ENCODE results near the gene PLEKHH1. TPM values are rescaled to one million over a fixed set of nuclear protein-coding genes. Genes with fewer than 3 reads are reported as not detected.

Gene PLEKHH1
- total and polyA plus RNA-seq, 4 donors, result 0.59 to 14.0 (median 2.8) TPM

GRCh38 chr14:67491741-67492507, 41.2 kb upstream of the PLEKHH1 start:
- H3K9me3 ChIP-seq (ENCODE audit: control insufficient read depth, low read length), result peaks cover 9% of the 10 kb centered on the region
- H3K27me3 ChIP-seq (ENCODE audit: control insufficient read depth in 1 of 2, insufficient read depth in 2 of 2, low read length in 1 of 2), result no peaks in the 10 kb centered on the region
- no peak overlapping the region for H3K27ac ChIP-seq (ENCODE audit: low read depth in 1 of 2, low read length in 2 of 2)
- DNase-seq (no peak), ATAC-seq (ENCODE audit: low FRiP score) (no peak)
- H3K4me3 ChIP-seq (ENCODE audit: low read length in 2 of 2), result no peak overlapping the region
- intact Hi-C loops (cut with DNase I), result no loop called here
- WGBS, 2 donors, result 55 to 57% methylated on average over 9 of the region's 9 CpGs
- H3K36me3 ChIP-seq (ENCODE audit: control insufficient read depth in 1 of 2, insufficient read depth in 2 of 2, low read length in 1 of 2), result no peaks in the 10 kb centered on the region
- no peaks in the 10 kb centered on the region for H3K4me1 ChIP-seq (ENCODE audit: control insufficient read depth in 1 of 2, insufficient read depth in 2 of 2, low read length in 2 of 2)

GRCh38 chr14:67492538-67492937, 40.6 kb upstream of the PLEKHH1 start:
- no peak overlapping the region for H3K4me3 ChIP-seq (ENCODE audit: low read length in 2 of 2)
- no peaks in the 10 kb centered on the region for H3K27me3 ChIP-seq (ENCODE audit: control insufficient read depth in 1 of 2, insufficient read depth in 2 of 2, low read length in 1 of 2)
- H3K27ac ChIP-seq (ENCODE audit: low read depth in 1 of 2, low read length in 2 of 2), result no peak overlapping the region
- intact Hi-C loops (cut with DNase I), result no loop called here
- no peaks in the 10 kb centered on the region for H3K36me3 ChIP-seq (ENCODE audit: control insufficient read depth in 1 of 2, insufficient read depth in 2 of 2, low read length in 1 of 2)
- DNase-seq (no peak), ATAC-seq (ENCODE audit: low FRiP score) (no peak)
- H3K9me3 ChIP-seq (ENCODE audit: control insufficient read depth, low read length), result peaks cover 9% of the 10 kb centered on the region
- H3K4me1 ChIP-seq (ENCODE audit: control insufficient read depth in 1 of 2, insufficient read depth in 2 of 2, low read length in 2 of 2), result no peaks in the 10 kb centered on the region
- WGBS, 2 donors, result 88 to 89% methylated on average over 3 of the region's 3 CpGs

DNA sequence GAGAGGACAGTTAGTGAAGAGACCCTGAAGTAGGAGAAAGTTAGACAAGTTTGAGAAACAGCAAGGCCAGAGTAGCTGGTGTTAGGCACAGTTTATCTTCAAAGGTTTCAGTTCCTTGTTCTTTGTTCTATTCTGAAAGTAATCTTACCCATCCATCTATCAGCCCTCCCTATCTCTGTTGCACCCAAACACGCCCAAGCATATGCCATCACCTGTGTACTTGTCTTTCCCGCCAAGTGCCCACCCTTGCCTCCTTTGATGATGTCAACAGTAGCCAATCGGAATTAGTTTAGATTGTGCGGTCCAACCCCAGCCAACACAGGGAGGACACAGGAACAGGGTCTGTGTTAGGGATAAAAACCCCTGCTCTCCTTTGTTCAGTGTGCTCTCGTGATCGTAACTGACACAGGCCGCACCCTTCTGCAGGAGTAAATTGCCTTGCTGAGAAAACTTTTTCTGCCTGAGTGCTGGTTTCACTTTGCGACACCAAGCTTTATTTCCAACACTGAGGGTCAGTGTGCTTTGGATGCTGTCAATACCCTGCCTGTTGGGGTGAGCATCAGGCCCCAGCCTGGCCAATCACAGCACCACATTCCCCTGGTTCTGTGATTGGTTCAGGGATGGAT, 39.9 kb upstream of the PLEKHH1 start:
- H3K27ac ChIP-seq (ENCODE audit: low read depth in 1 of 2, low read length in 2 of 2), result no peak overlapping the region
- H3K36me3 ChIP-seq (ENCODE audit: control insufficient read depth in 1 of 2, insufficient read depth in 2 of 2, low read length in 1 of 2), result no peaks in the 10 kb centered on the region
- DNase-seq (no peak), ATAC-seq (ENCODE audit: low FRiP score) (no peak)
- H3K9me3 ChIP-seq (ENCODE audit: control insufficient read depth, low read length), result peaks cover 9% of the 10 kb centered on the region
- no peak overlapping the region for H3K4me3 ChIP-seq (ENCODE audit: low read length in 2 of 2)
- H3K4me1 ChIP-seq (ENCODE audit: control insufficient read depth in 1 of 2, insufficient read depth in 2 of 2, low read length in 2 of 2), result no peaks in the 10 kb centered on the region
- WGBS, 2 donors, result 92 to 95% methylated on average over 8 of the region's 8 CpGs
- intact Hi-C loops (cut with DNase I), result no loop called here
- H3K27me3 ChIP-seq (ENCODE audit: control insufficient read depth in 1 of 2, insufficient read depth in 2 of 2, low read length in 1 of 2), result no peaks in the 10 kb centered on the region

- no peak overlapping the region for H3K27ac ChIP-seq (ENCODE audit: low read depth in 1 of 2, low read length in 2 of 2)
- ATAC-seq (ENCODE audit: low FRiP score) (no peak), DNase-seq (no peak)
- peaks cover 9% of the 10 kb centered on the region for H3K9me3 ChIP-seq (ENCODE audit: control insufficient read depth, low read length)
- intact Hi-C loops (cut with DNase I), result no loop called here
- H3K4me1 ChIP-seq (ENCODE audit: control insufficient read depth in 1 of 2, insufficient read depth in 2 of 2, low read length in 2 of 2), result no peaks in the 10 kb centered on the region
- 96% methylated on average over 1 of the region's 1 CpG for WGBS, 2 donors
- no peaks in the 10 kb centered on the region for H3K36me3 ChIP-seq (ENCODE audit: control insufficient read depth in 1 of 2, insufficient read depth in 2 of 2, low read length in 1 of 2)
- H3K4me3 ChIP-seq (ENCODE audit: low read length in 2 of 2), result no peak overlapping the region
- no peaks in the 10 kb centered on the region for H3K27me3 ChIP-seq (ENCODE audit: control insufficient read depth in 1 of 2, insufficient read depth in 2 of 2, low read length in 1 of 2)
Observed at GRCh38 chr14:67495827-67496226, 37.3 kb upstream of the PLEKHH1 start.

GRCh38 chr14:67497216-67497615, 35.9 kb upstream of the PLEKHH1 start:
- Histone ChIP-seq H3K9me3 (ENCODE audit: control insufficient read depth, low read length) (peaks cover 9% of the 10 kb centered on the region), H3K4me3 (ENCODE audit: low read length in 2 of 2) (no peak overlapping the region), H3K4me1 (ENCODE audit: control insufficient read depth in 1 of 2, insufficient read depth in 2 of 2, low read length in 2 of 2) (no peaks in the 10 kb centered on the region), H3K36me3 (ENCODE audit: control insufficient read depth in 1 of 2, insufficient read depth in 2 of 2, low read length in 1 of 2) (no peaks in the 10 kb centered on the region), H3K27ac (ENCODE audit: low read depth in 1 of 2, low read length in 2 of 2) (no peak overlapping the region), H3K27me3 (ENCODE audit: control insufficient read depth in 1 of 2, insufficient read depth in 2 of 2, low read length in 1 of 2) (no peaks in the 10 kb centered on the region)
- ATAC-seq (ENCODE audit: low FRiP score), result no peak
- intact Hi-C loops (cut with DNase I), result no loop called here
- WGBS, 2 donors, result 86 to 88% methylated on average over 13 of the region's 13 CpGs
- no peak for DNase-seq

DNA sequence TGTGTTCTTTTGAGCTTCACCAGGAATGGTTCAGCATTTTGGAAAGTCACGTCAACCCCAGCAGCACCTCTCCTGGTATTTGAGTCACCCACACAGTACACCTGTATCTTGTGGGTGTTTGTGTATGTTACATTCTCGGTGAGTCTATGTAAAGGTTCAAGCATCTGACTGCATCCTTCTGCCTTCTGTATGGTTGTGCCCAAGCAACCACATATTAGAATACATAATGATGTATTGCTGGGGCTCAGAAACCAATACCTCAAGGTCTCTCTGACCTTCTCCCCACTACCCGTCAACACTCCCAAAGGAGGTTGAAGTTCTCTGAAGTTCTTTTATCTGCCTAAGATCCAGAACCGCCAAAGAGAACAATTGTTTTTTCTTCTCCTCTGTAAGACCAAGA, 35.4 kb upstream of the PLEKHH1 start:
- Histone ChIP-seq H3K27ac (ENCODE audit: low read depth in 1 of 2, low read length in 2 of 2) (no peak overlapping the region), H3K36me3 (ENCODE audit: control insufficient read depth in 1 of 2, insufficient read depth in 2 of 2, low read length in 1 of 2) (no peaks in the 10 kb centered on the region), H3K4me1 (ENCODE audit: control insufficient read depth in 1 of 2, insufficient read depth in 2 of 2, low read length in 2 of 2) (no peaks in the 10 kb centered on the region), H3K27me3 (ENCODE audit: control insufficient read depth in 1 of 2, insufficient read depth in 2 of 2, low read length in 1 of 2) (no peaks in the 10 kb centered on the region), H3K9me3 (ENCODE audit: control insufficient read depth, low read length) (peaks cover 9% of the 10 kb centered on the region), H3K4me3 (ENCODE audit: low read length in 2 of 2) (no peak overlapping the region)
- no peak for DNase-seq
- WGBS, 2 donors, result 89 to 90% methylated on average over 4 of the region's 4 CpGs
- no peak for ATAC-seq (ENCODE audit: low FRiP score)
- intact Hi-C loops (cut with DNase I), result no loop called here

DNA sequence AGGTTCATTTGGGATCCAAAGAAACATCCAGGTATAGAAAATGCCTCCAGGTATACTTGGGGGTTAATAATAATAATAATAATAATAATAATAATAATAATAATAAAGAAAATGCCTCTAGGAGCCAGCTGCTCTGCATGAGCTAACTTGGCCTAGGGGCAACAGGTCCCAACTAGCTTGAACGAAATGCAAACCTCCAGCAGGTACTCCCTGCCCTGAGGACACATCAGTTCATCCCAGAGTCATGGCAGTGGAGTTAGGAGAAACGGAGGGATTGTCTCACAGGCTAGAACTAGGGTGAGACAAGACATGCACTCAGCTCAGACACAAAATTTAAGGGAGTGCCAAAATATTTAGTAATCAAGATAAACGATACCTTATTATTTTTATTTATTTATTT, 32.1 kb upstream of the PLEKHH1 start:
- WGBS, 2 donors, result 81 to 87% methylated on average over 3 of the region's 3 CpGs
- Histone ChIP-seq H3K27me3 (ENCODE audit: control insufficient read depth in 1 of 2, insufficient read depth in 2 of 2, low read length in 1 of 2) (no peaks in the 10 kb centered on the region), H3K4me1 (ENCODE audit: control insufficient read depth in 1 of 2, insufficient read depth in 2 of 2, low read length in 2 of 2) (no peaks in the 10 kb centered on the region), H3K4me3 (ENCODE audit: low read length in 2 of 2) (no peak overlapping the region), H3K36me3 (ENCODE audit: control insufficient read depth in 1 of 2, insufficient read depth in 2 of 2, low read length in 1 of 2) (no peaks in the 10 kb centered on the region), H3K9me3 (ENCODE audit: control insufficient read depth, low read length) (no peaks in the 10 kb centered on the region), H3K27ac (ENCODE audit: low read depth in 1 of 2, low read length in 2 of 2) (no peak overlapping the region)
- ATAC-seq (ENCODE audit: low FRiP score) (no peak), DNase-seq (no peak)
- intact Hi-C loops (cut with DNase I), result no loop called here

DNA sequence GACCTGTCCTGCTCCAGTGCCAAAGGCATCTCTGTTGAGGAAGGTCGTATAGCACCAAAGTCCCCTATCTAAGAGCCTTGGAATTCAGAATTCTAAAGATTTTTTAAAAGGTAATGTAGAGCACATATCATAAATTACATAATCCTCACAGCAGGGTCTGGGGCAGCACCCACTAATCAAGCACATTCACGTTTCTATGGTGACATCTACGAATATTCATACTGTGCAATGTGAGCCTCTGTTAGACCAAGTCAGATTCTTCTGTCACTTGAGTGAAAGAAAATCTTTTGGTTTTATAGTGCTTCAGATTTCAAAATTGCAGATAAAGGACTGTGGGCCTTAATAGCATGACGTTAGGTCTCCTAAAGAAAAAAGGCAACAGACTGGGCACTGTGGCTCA, 31.4 kb upstream of the PLEKHH1 start:
- Histone ChIP-seq H3K4me1 (ENCODE audit: control insufficient read depth in 1 of 2, insufficient read depth in 2 of 2, low read length in 2 of 2) (no peaks in the 10 kb centered on the region), H3K9me3 (ENCODE audit: control insufficient read depth, low read length) (no peaks in the 10 kb centered on the region), H3K36me3 (ENCODE audit: control insufficient read depth in 1 of 2, insufficient read depth in 2 of 2, low read length in 1 of 2) (no peaks in the 10 kb centered on the region), H3K4me3 (ENCODE audit: low read length in 2 of 2) (no peak overlapping the region), H3K27me3 (ENCODE audit: control insufficient read depth in 1 of 2, insufficient read depth in 2 of 2, low read length in 1 of 2) (no peaks in the 10 kb centered on the region), H3K27ac (ENCODE audit: low read depth in 1 of 2, low read length in 2 of 2) (no peak overlapping the region)
- intact Hi-C loops (cut with DNase I), result no loop called here
- ATAC-seq (ENCODE audit: low FRiP score) (no peak), DNase-seq (no peak)
- 52 to 66% methylated on average over 4 of the region's 4 CpGs for WGBS, 2 donors

GRCh38 chr14:67502867-67503266, 30.2 kb upstream of the PLEKHH1 start:
- Histone ChIP-seq H3K27ac (ENCODE audit: low read depth in 1 of 2, low read length in 2 of 2) (no peak overlapping the region), H3K9me3 (ENCODE audit: control insufficient read depth, low read length) (no peaks in the 10 kb centered on the region), H3K4me1 (ENCODE audit: control insufficient read depth in 1 of 2, insufficient read depth in 2 of 2, low read length in 2 of 2) (no peaks in the 10 kb centered on the region), H3K36me3 (ENCODE audit: control insufficient read depth in 1 of 2, insufficient read depth in 2 of 2, low read length in 1 of 2) (no peaks in the 10 kb centered on the region), H3K27me3 (ENCODE audit: control insufficient read depth in 1 of 2, insufficient read depth in 2 of 2, low read length in 1 of 2) (no peaks in the 10 kb centered on the region), H3K4me3 (ENCODE audit: low read length in 2 of 2) (no peak overlapping the region)
- WGBS, 2 donors, result 63 to 70% methylated on average over 6 of the region's 6 CpGs
- ATAC-seq (ENCODE audit: low FRiP score), result no peak
- DNase-seq, result no peak
- intact Hi-C loops (cut with DNase I), result no loop called here
